Measurements from ENCODE around the gene ADNP2.

The ADNP2 gene

GRCh38 chr18:80107426-80107825, 1.6 kb upstream of the ADNP2 start:
- no peak for DNase-seq (ENCODE audit: low read depth)

DNA sequence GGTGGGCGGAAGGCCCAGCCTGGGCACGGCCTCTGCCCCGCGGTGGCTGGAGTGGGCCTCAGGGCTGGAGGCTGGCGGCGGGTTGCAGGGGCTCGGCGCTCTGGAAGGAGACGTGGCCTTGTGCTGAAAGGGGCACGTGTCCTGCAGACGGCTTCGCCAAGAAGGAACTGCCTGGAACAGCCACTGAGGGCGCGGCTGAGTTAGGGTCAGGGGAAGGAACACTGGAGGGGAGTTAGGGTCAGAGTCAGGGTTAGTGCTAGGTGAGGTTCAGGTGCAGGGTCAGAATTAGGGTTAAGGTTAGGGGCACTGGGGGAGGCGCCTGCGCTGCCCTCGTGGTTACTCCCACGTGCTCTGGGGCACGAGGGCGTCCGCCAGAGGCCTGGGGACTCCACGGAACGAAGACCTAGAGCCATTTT, 933 bp upstream of the ADNP2 start:
- DNase-seq (ENCODE audit: low read depth), result no peak

DNA sequence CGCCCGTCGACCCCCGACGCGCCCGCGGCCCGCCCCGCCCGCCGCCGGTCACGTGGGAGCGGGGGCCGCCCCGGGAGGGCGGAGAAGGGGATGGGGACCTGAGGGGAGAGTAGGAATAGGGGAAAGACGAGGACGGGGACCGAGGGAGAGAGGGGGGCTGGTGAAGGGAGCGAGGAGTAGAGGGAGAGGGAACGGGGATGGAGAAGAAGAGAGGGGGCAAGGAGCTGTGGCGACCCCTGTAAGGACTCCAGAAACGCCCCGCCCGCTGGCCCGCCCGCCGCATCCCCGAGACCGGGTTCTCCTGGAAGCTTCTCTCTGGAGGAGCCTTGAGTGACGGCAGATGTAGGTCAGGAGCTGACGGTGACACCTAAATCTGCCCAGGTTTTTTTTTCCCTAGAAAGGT, 615 bp downstream of the ADNP2 start:
- DNase-seq (ENCODE audit: low read depth), result no peak

DNA sequence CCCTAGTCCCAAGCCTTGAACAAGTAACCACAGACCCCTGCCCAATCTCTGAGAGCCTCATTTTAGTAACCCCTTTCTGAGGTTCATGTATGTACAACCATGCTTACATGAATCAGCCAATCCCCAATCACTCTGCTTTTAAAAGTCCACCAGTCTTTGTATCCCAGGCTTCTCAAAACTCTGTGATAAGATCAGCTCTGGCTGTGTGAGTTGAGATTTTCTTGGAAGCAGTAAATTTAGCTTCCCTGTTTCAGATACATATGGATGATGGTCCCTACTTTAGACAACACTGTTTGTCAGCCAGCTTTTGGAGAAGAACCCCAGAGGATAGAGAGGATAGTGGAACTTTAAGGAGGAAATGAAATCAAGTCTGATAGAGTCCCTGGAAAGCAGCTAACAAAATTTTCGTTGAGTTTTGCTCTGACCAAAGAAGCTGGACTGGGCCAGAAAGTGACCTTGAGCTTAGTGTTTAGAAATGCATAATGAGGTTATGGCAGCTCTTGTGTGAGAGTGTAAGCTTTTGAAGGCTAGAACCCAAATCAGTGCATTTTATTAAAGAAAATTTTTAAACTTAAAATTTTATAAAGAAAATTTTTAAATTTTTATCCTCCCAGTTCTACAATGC, 3.7 kb downstream of the ADNP2 start:
- no peak for DNase-seq (ENCODE audit: low read depth)

- no peak for DNase-seq (ENCODE audit: low read depth)
Observed at GRCh38 chr18:80115035-80115434, 6.0 kb downstream of the ADNP2 start.

- no peak for DNase-seq (ENCODE audit: low read depth)
Observed at GRCh38 chr18:80119111-80119510, 10.0 kb downstream of the ADNP2 start.

DNA sequence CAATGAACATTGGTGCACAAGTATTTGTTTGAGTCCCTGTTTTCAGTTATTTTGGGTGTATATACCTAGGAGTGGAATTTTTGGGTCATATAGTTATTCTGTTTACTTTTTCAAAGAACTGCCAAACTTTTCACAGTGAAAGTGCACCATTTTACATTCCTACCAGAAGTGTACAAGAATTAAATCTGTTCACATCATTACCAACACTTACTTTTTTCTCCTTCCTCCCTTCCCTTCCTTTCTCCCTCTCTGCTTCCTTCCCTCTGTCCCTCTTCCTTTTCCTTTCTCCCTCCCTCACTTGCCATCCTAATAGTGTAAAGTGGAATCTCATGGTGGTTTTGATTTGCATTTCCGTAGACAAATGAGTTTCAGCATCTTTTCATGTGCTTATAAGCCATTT, 11.9 kb downstream of the ADNP2 start:
- no peak for DNase-seq (ENCODE audit: low read depth)

- DNase-seq (ENCODE audit: low read depth), result no peak
Observed at GRCh38 chr18:80124131-80124530, 15.1 kb downstream of the ADNP2 start.

- no peak for DNase-seq (ENCODE audit: low read depth)
Observed at GRCh38 chr18:80126797-80127196, 17.7 kb downstream of the ADNP2 start.

GRCh38 chr18:80127635-80128034, 18.6 kb downstream of the ADNP2 start:
- DNase-seq (ENCODE audit: low read depth), result no peak

DNA sequence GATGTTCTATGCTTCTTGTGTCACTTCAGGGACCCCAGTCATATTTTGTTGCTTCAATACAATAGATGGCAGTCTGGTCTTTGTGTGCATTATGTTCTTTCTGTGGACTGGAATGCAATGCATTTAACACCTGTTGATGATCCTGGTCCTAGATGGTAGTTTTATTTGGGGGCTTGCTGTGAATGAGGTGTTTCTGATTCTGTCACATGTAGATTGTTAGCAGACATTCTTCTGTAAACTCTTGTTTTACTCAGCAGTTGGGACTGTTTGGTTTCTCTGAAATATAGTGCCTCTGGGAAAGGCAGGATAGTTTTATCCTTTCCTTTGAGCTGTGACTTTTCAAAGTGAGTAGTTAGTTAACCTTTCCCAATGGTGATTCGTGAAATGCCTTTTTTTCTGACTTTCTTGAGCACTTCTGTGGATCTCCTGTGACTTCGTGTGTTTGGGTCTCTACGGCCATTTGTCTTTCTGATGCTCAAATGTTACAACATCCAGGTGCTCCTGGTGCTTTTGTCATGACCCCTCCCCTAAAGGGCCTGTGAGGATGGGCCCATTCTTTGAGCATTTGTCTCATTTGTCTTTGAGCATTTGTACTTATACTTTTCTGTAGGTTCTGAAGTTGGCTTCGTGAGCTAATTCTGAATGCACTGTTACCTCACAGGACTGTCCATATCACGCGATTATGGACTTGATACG, 20.8 kb downstream of the ADNP2 start:
- no peak for DNase-seq (ENCODE audit: low read depth)

- no peak for DNase-seq (ENCODE audit: low read depth)
Observed at GRCh38 chr18:80130555-80130954, 21.5 kb downstream of the ADNP2 start.

GRCh38 chr18:80132180-80132812, 23.2 kb downstream of the ADNP2 start:
- no peak for DNase-seq (ENCODE audit: low read depth)

DNA sequence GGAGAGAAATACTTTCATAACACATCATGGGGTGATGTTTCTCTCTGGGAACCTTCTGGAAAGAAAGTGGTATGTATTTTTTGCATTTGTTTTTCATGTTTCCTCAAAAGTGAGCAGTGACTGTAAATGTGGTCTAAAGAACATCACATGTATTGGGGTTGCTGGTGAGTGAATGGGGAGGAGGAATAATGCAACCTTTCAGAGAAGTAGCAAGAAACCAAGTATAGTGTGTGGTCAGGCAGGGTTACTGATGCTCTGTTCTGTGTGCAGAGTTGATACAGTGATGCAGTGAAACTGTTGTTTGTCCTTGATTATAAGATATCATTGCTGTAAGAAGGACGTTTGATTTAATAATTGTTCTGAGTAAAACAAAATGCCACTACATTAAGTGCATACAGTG, 24.1 kb downstream of the ADNP2 start:
- DNase-seq (ENCODE audit: low read depth), result no peak

- DNase-seq (ENCODE audit: low read depth), result no peak
Observed at GRCh38 chr18:80135136-80135535, 26.1 kb downstream of the ADNP2 start.

DNA sequence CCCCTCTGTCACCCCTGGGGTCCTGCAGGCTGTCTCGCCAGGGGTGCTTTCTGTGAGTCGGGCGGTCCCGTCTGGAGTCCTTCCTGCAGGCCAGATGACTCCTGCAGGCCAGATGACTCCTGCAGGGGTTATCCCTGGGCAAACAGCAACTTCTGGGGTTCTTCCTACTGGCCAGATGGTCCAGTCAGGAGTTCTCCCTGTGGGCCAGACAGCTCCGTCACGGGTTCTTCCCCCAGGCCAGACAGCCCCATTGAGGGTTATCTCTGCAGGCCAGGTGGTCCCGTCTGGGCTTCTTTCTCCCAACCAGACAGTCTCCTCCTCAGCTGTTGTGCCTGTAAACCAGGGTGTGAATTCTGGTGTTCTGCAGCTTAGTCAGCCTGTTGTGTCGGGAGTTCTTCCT, 27.6 kb downstream of the ADNP2 start:
- DNase-seq (ENCODE audit: low read depth), result no peak

DNA sequence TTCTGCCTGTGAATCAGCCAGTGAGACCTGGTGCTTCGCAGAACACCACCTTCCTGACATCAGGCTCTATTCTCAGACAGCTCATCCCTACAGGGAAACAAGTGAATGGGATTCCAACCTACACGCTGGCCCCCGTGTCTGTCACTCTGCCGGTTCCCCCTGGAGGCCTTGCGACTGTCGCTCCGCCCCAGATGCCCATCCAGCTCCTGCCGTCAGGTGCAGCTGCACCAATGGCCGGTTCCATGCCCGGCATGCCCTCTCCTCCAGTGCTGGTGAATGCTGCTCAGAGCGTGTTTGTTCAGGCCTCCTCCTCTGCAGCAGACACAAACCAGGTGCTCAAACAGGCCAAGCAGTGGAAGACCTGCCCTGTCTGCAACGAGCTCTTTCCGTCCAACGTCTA, 28.1 kb downstream of the ADNP2 start:
- no peak for DNase-seq (ENCODE audit: low read depth)

DNA sequence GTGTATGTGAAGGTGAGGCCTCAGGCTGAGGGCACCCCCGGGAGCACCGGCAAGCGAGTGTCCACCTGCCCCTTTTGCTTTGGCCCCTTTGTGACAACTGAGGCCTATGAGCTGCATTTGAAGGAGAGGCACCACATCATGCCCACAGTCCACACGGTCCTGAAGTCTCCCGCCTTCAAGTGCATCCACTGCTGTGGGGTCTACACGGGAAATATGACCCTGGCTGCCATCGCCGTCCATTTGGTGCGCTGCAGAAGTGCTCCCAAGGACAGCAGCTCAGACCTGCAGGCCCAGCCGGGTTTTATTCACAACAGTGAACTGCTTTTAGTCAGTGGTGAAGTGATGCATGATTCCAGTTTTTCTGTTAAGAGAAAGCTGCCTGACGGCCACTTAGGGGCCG, 28.9 kb downstream of the ADNP2 start:
- DNase-seq (ENCODE audit: low read depth), result no peak

- no peak for DNase-seq (ENCODE audit: low read depth)
Observed at GRCh38 chr18:80140455-80140985, 31.5 kb downstream of the ADNP2 start.

GRCh38 chr18:80143881-80144280, 34.8 kb downstream of the ADNP2 start:
- no peak for DNase-seq (ENCODE audit: low read depth)

DNA sequence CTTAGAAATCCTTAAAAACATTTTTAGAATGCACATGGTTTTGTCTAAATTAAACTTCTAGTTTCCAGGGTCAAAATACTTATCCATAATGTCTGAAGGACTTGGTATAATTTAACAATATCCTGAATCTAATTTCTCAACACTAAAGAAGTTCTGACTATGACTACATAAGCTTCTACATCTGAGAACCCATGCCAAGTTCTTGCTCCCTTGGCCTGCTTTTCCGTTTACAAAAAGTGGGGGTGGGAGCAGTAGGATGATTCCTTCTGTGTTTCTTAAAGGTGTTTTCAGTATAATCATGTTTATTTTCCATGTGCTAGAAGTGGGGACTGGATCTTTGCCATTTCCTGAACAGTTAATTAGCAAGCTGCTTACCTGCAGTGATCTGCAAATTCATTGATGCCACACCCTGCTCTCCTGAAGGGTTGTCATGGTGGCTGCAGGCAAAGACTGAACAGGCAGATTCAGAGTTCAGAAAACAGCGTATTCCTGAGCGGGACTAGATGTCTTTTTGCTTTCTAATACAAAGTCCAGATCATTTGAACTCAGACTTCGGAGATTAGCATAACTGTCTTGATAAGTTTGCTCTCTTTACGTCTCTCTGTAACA, 36.2 kb downstream of the ADNP2 start:
- DNase-seq (ENCODE audit: low read depth), result no peak

GRCh38 chr18:80147037-80147417, 38.0 kb downstream of the ADNP2 start:
- DNase-seq (ENCODE audit: low read depth), result no peak

Data from stimulated activated CD8-positive, alpha-beta memory T cell treated with anti-CD3 and anti-CD28 coated beads, Interleukin-7, amount 100 ng/mL, for 24 hours (primary cell).